Transverse colon (tissue), 4 donors: ENCODE measurements around the gene FOXO1. TPM values are rescaled to one million over a fixed set of nuclear protein-coding genes. Genes with fewer than 3 reads are reported as not detected.

Experiments used
- DNase-seq: peaks from one replicate; pipeline ENCODE4 v3.0.0-alpha.2; 2019
- H3K27ac ChIP-seq, 4 donors: fragments of 200-600 bp; sonication (generic); 2 replicates each; pipeline ENCODE4 v1.5.1; 2016 to 2018; ENCODE audit warnings: inconsistent platforms in 4 of 4
- H3K27me3 ChIP-seq: fragments of 200-600 bp; sonication (generic); 2 replicates; pipeline ENCODE4 v1.5.1; 2017; ENCODE audit warnings: inconsistent platforms
- H3K36me3 ChIP-seq, 4 donors: fragments of 200-600 bp; sonication (generic); 2 replicates each; pipeline ENCODE4 v1.5.1; 2017 to 2019; ENCODE audit warnings: inconsistent platforms in 4 of 4
- H3K4me1 ChIP-seq, 4 donors: fragments of 200-600 bp; sonication (generic); 2 replicates each; pipeline ENCODE4 v1.5.1; 2017 to 2020; ENCODE audit warnings: inconsistent platforms in 4 of 4
- H3K4me3 ChIP-seq, 4 donors: fragments of 200-600 bp; sonication (generic); 1 replicate in 1 of 4; 2 replicates in 3 of 4; pipeline versions ENCODE4 v1.5.1 to v1.6.1; 2017 to 2019; ENCODE audit warnings: inconsistent platforms in 4 of 4
- H3K9me3 ChIP-seq, 2 donors: fragments of 200-600 bp; sonication (generic); 2 replicates each; pipeline ENCODE4 v1.5.1; 2017 to 2019; ENCODE audit warnings: inconsistent platforms in 2 of 2
- EP300 ChIP-seq: sonication (generic); formaldehyde crosslinking; IDR thresholded peaks from one replicate; pipeline ENCODE4 v1.6.1; 2017; ENCODE audit warnings: antibody characterized with exemption, low read depth
- POLR2A ChIP-seq: fragments of 450-650 bp; IDR thresholded peaks from one replicate; pipeline ENCODE4 v1.6.1; 2016; ENCODE audit warnings: antibody characterized with exemption, mild to moderate bottlenecking, moderate library complexity
- POLR2AphosphoS5 ChIP-seq, 3 donors: sonication (generic); formaldehyde crosslinking; IDR thresholded peaks; one replicate each; pipeline ENCODE4 v1.6.1; 2016; ENCODE audit warnings: antibody characterized with exemption in 3 of 3
- WGBS, 2 donors: methylation state at CpG; one replicate each; pipeline ENCODE4 v1.1.5; 2018; ENCODE audit warnings: low coverage in 1 of 2; 5-methylcytosine and 5-hydroxymethylcytosine counted together
- in situ Hi-C, 4 donors: fragments of 200-750 bp; cut with MboI; loops; one replicate each; pipeline versions ENCODE4 v1.15.0 to v1.15.1; 2017; ENCODE audit warnings: low sequenced_read_pairs in 3 of 4, low pct_ligation_motif_present in 1 of 4, low pct_unique_long_range_greater_than_20kb in 1 of 4
- intact Hi-C: fragments of 100-400 bp; cut with DNase I; formaldehyde crosslinking; loops from one replicate; pipeline ENCODE4 v1.15.1; 2023; ENCODE audit warnings: low total_unique reads
- total RNA-seq, 4 donors: library from RNA; depleted of rRNA; stranded (reverse); fragments of >200 nt; gene quantifications; one replicate each; pipeline ENCODE4 v1.1.0, GENCODE V29; 2016
- TF ChIP-seq, protein P1 (sequence below), 5 experiments: fragments of 200-600 bp in 3 of 5; fragments of 450-650 bp in 2 of 5; sonication (generic) in 3 of 5; IDR thresholded peaks; 1 replicate in 2 of 5; 2 replicates in 3 of 5; pipeline ENCODE4 v1.5.1; 2016 to 2017; ENCODE audit warnings: antibody characterized with exemption in 5 of 5, inconsistent platforms in 3 of 5, mild to moderate bottlenecking in 2 of 5, moderate library complexity in 1 of 5

The FOXO1 gene
- total RNA-seq, 4 donors from 2014 or later: 19.1 to 48.9 (median 38.3) TPM

DNA sequence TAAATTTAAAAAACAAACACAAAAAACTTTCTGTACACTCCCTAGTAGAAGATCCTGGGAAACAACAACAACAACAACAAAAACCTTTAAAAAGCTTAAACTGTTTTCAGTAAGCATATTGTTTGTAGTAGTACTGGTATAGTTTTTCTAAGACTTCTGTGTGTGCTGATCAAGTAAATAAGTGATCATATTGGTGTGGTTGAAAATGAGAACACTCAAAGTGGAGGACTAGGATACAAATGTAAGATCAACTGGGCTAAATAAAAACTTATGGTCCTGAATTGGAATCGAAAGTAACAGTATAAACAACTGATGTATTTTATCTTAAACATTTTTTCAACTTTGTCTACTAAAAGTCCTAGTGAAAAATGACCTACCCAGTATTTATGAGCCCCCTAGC, 135.5 kb downstream of the FOXO1 start:
- DNase-seq: no peak
- H3K27me3 ChIP-seq: no peaks in the 10 kb centered on the region
- H3K4me1 ChIP-seq: peaks cover 0 to 1% (median 0%) of the 10 kb centered on the region in 4 donors
- in situ Hi-C loops: no loop called here
- TF ChIP-seq, protein P1, sequence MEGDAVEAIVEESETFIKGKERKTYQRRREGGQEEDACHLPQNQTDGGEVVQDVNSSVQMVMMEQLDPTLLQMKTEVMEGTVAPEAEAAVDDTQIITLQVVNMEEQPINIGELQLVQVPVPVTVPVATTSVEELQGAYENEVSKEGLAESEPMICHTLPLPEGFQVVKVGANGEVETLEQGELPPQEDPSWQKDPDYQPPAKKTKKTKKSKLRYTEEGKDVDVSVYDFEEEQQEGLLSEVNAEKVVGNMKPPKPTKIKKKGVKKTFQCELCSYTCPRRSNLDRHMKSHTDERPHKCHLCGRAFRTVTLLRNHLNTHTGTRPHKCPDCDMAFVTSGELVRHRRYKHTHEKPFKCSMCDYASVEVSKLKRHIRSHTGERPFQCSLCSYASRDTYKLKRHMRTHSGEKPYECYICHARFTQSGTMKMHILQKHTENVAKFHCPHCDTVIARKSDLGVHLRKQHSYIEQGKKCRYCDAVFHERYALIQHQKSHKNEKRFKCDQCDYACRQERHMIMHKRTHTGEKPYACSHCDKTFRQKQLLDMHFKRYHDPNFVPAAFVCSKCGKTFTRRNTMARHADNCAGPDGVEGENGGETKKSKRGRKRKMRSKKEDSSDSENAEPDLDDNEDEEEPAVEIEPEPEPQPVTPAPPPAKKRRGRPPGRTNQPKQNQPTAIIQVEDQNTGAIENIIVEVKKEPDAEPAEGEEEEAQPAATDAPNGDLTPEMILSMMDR (IDR thresholded peaks at IDR 0.05): no peak
- TF ChIP-seq POLR2A: no peak
- TF ChIP-seq EP300: no peak
- no peaks in the 10 kb centered on the region for H3K36me3 ChIP-seq
- H3K27ac ChIP-seq: no peak overlapping the region
- H3K9me3 ChIP-seq: no peaks in the 10 kb centered on the region
- 73 to 80% methylated on average over 1 of the region's 1 CpG for WGBS, 2 donors
- no peak overlapping the region for H3K4me3 ChIP-seq
- intact Hi-C loops: no loop called here

DNA sequence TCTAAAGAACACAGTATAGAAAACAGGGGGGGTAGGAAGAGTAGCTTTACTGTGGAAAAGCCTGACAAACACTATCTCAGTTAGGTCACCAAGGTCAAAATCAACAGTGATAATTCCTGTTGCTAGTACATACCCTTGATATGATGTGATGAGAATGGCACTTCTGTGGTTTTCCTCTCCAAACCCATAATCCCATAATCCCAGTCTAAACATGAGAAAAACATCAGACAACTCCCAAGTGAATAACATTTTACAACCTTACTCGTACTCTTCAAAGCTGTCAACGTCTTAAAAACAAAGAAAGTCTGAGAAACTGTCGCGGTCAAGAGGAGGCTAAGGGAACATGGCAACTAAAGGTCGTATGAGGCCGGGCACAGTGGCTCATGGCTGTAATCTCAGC, 137.6 kb downstream of the FOXO1 start:
- Histone ChIP-seq H3K9me3 (no peaks in the 10 kb centered on the region), H3K36me3 (no peaks in the 10 kb centered on the region), H3K27me3 (no peaks in the 10 kb centered on the region), H3K27ac (no peak overlapping the region), H3K4me3 (no peak overlapping the region), H3K4me1 (no peaks in the 10 kb centered on the region)
- TF ChIP-seq POLR2AphosphoS5 (IDR thresholded peaks at IDR 0.05) (no peak), EP300 (no peak), POLR2A (no peak)
- TF ChIP-seq, protein P1 (IDR thresholded peaks at IDR 0.05): no peak
- DNase-seq: no peak
- 60 to 88% methylated on average over 2 to 6 of the region's 6 CpGs for whole genome bisulfite sequencing, 2 donors
- in situ Hi-C loops (no loop called here), intact Hi-C loops (no loop called here)

DNA sequence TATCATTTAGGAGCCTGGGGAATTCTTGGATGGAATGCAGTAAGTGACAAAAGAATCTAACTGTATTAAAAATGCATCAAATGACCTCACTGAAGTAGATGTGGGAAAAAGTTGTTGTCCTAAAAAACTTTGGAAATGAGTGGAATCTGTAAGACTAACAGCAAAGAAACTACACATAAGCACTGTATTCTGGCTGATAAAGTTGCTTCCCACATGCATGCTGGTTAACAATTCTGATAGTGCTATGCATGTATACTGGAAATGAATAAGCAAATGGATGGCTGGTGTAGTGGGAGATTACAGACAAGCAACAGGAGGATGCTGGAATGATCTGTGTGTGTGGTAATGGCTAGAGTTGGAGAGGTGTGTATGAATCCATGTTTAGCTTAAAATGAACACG, 138.5 kb downstream of the FOXO1 start:
- Histone ChIP-seq H3K27me3 (no peaks in the 10 kb centered on the region), H3K27ac (no peak overlapping the region), H3K9me3 (no peaks in the 10 kb centered on the region), H3K4me1 (no peaks in the 10 kb centered on the region), H3K36me3 (no peaks in the 10 kb centered on the region), H3K4me3 (no peak overlapping the region)
- 69 to 85% methylated on average over 1 of the region's 1 CpG for WGBS, 2 donors
- intact Hi-C loops (no loop called here), in situ Hi-C loops (no loop called here)
- no peak for DNase-seq
- no peak for TF ChIP-seq POLR2AphosphoS5 (IDR thresholded peaks at IDR 0.05)
- TF ChIP-seq POLR2A: no peak
- TF ChIP-seq, protein P1 (IDR thresholded peaks at IDR 0.05): no peak
- TF ChIP-seq EP300: no peak

DNA sequence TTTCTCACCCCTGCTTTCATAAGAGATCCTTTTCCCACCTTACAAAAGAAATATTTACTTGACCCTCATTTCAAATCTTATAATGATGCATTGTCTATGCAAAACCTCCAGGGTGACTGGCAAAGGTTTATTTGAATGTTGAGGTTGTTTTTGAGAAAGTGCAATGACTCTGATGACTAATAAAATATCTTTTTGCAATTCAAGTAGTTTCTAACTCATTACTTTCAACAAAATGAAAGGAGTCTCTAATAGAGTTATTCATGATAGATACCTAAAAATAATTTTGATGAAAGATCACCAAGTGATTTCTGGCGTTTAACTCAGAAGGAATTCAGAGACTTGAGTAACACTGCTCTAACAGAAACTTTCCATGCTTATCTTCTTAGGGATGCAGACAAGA, 144.2 kb downstream of the FOXO1 start:
- TF ChIP-seq, protein P1 (IDR thresholded peaks at IDR 0.05): no peak
- TF ChIP-seq EP300 (no peak), POLR2A (no peak), POLR2AphosphoS5 (IDR thresholded peaks at IDR 0.05) (no peak)
- WGBS, 2 donors: 75 to 89% methylated on average over 1 of the region's 1 CpG
- intact Hi-C loops: no loop called here

More for the DNA sequence above, 144.2 kb downstream of the FOXO1 start:
- H3K4me3 ChIP-seq: no peak overlapping the region
- H3K27ac ChIP-seq: no peak overlapping the region
- H3K36me3 ChIP-seq: no peaks in the 10 kb centered on the region
- in situ Hi-C loops: no loop called here
- H3K9me3 ChIP-seq: no peaks in the 10 kb centered on the region
- no peaks in the 10 kb centered on the region for H3K27me3 ChIP-seq
- no peaks in the 10 kb centered on the region for H3K4me1 ChIP-seq
- DNase-seq: no peak
